HG03159 (cell line): Measurements from ENCODE around the gene CPOX.
"Not testable (repeated sequence)": the region's sequence is repeated elsewhere in the genome, so short reads cannot be mapped to it uniquely, and the experiment has no call there.

Experiments used
- ATAC-seq: cut with Tn5 transposase; IDR thresholded peaks from one replicate; pipeline ENCODE4 v1.9.1; 2021; ENCODE audit warnings: mild to moderate bottlenecking, moderate library complexity; ENCODE audit not compliant: unreplicated experiment

Gene CPOX

DNA sequence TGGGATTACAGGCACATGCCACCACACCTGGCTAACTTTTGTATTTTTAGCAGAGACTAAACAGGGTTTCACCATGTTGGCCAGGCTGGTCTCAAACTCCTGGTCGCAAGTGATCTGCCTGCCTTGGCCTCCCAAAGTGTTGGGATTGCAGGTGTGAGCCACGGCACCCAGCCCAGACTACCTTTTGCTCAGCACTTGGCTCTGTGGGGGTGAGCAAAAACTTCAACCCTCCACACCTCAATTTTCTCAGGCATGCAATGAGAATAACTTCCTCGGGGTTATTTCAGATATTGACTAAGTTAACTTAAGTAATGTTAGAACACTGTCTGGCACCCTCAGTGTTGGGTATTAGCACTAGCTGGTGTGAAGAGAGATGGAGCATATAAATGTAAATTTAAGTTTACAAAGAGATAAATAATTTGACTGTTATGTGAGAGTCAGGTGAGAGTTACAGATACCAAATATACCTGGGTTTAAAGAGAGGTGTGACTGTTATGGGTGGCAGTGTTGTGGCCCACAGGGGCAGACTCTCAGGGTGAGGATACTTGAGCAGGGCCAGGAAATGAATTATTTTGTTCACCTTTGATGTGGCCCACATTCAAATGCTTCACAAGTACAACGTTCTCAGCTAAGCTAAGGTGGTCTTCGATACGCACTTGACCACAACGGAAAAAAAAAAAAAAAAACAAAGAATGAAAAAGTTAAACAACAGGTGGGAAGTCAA lies 29.0 kb downstream of the CPOX start:
- ATAC-seq: peak; percentile 3

DNA sequence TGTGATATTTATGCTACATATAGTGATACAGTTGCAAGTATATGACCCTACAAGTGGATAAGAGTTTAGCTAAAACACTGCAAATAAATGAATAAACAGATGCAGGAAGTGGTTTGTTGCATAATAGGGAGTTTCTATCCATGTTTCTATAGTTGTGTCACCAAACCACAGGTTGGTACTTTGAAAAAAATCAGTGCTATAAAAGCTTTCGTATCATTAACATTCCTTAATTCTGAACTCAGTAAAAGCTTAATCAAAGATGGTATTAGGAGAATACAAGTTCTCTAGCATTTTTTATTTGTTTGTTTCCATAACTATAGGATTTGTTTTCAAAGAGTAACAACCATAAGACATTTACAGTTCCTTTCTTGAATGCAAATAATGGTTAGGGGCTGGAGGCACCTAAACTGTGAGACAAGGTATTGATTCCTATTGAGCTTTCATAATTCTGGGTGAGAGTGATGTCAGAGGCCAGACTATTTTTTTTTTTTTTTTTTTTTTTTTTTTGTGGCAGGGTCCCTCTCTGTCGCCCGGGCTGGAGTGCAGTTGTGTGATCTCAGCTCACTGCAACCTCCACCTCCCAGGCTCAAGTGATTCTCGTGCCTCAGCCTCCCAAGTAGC lies 29.6 kb downstream of the CPOX start:
- peak; percentile 62 for ATAC-seq

DNA sequence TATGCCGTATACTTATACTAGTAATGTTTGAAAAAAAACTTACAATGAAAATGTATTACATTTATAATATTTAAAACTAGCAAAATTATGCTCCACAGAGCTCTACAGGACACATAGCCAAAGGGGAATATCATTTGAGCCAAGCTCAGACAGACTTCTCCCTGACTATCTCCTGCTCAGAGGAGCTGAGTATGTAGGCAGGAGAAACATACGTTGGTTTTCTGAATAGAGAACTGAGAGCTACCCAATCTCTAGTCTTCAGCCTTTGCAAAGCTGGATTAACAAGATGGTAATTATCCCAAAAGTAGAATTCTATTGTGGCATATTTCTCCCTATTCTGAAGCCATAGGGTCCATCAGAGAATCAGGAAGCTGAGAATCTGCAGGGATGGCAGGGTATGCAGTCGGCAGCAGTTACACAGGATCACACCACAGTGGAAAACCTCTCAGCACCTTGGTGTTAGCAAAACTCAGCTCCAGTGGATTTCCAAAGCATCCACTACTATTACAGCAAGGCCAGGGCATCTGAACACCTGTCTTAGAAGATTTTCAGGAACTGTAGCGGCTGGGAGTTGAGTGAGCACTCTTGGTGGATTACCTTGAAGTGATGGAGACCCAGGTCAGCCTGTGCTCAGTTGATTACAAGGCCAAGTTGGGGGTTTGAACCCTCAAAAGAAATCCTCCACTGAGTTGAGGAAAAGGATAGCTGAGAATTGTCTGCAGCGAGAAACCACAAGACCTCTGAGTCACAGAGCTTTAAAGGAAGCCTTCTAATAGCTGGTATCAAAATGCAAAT lies 31.5 kb downstream of the CPOX start:
- peak; percentile 12 for ATAC-seq

DNA sequence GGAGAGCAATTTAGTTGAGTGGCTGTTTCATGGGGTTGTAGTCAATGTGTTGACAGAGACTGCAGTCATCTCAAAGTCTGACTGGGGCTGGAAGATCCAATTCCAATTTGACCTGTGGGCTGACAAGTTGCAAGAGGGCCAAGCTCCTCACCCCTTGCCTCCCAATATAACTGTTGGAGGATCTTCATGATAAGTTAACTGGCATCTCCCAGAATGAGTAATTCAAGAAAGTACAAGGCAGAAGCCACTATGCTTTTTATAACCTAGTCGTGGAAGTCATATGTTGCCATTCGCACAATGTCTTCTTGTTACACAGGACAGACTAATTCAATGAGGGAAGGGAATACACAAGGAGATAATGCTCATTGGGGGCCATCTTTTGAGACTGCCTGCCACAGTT lies 32.5 kb downstream of the CPOX start:
- ATAC-seq: no peak

DNA sequence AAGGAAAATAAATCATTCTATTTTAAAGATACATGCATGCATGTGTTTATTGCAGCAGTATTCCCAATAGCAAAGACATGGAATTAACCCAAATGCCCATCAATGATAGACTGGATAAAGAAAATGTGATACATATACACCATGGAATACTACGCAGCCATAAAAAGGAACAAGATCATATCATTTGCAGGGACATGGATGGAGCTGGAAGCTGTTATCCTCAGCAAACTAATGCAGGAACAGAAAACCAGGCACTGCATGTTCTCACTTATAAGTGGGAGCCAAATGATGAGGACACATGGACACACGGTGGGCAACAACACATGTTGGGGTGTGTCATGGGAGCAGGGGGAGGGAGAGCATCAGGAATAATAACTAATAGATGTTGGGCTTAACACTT lies 33.6 kb downstream of the CPOX start:
- not testable (repeated sequence) for ATAC-seq

DNA sequence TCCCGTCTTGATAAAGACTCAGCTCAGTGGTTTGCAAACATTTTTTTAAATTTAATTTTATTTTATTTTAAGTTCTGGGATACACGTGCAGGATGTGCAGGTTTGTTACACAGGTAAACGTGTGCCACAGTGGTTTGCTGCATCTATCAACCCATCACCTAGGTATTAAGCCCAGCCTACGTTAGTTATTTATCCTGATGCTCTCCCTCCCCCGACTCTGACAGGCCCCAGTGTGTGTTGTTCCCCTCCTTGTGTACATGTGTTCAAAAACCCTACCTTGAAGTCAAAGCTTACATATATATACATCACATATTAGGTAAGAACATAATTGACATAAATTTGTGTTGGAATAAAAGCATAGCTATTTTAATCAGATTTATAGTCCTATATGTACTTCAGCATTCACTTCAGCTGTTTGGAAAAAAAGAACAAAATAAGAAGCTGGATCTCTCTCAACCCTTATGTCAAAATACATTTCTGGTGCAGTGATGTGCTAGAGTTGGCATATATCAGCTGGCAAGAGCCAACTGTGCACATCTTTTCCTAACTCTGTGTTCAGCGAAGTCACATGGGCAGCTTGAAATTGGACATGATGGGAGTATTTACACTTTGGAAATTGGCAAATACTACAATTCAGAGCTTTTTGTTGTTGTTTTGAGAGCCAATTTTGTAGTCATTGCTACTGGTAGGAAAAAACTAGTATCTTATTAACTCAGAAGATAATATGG lies 35.1 kb downstream of the CPOX start:
- no peak for ATAC-seq

DNA sequence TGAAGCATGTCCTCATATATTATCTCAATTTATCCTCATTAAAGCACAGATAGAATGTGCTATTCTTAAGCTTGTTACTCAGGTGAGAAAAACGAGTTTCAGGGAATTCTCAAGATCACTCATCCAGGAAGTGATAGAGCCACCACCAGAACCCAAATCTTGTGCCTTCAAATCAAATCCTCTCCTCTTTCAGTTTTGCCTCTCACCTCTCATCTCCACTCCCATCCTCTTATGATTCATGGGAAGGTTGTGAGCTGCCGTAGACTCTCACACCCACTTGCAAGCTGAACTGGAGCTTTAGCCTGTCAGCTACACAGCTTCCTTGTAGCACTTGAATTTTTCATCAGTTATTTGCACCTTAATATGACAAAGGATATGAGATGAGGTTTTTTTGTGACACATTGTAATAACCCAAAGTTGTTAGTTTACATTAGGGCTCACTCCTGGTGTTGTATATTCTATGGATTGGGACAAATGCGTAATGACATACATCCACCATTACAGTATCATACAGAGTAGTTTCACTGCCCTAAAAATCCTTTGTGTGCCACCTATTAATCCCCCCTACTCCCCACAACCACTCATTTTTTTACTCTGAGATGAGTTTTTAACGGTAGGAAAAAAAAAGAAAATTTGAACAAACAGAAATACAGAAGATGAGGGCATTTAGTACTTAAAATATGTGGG lies 35.9 kb downstream of the CPOX start:
- no peak for ATAC-seq

DNA sequence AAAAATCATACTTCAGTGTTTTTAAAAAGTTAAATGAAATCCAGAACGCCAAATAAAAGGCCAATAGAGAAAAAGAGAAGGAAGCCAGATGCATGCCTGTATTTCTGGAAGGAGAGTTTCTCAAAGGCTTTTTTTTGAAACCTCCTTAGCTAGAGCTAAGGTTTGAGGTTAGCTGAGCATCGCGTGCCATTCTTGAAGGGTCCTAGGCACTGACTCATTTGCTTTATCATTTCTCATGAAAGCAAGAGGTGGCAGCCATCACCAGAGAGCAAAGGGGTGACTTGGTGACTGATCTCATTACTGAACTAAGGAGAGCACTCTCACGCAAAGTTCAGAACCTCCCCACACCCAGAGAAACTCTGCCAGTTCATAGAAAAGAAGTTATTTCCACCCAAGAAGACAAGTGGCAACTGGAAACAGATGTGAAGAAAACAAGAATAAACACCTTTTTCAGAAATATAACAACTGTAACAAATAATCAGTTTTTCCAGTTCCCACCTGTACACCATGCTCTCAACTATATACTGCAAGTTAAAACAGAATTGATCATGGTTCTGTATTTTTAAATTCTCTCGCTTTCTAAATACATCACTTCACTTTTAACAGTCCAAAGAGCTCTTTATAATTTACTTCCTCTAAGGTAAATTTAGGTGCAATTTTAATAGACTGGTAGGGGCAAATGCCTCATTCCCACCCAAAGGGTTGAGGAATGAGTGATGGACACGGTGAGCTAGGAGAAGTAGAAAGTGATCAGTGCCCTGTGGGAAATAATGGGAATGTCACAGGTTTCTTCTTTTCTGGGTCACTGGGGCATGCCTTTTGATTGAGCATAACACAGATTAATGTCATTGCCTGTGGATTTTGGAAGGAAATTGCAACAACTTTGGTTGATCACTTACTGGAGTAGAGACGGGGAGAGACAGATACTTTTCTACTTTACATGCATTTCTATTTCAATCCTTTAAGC lies 37.0 kb downstream of the CPOX start:
- ATAC-seq: peak; percentile 80

DNA sequence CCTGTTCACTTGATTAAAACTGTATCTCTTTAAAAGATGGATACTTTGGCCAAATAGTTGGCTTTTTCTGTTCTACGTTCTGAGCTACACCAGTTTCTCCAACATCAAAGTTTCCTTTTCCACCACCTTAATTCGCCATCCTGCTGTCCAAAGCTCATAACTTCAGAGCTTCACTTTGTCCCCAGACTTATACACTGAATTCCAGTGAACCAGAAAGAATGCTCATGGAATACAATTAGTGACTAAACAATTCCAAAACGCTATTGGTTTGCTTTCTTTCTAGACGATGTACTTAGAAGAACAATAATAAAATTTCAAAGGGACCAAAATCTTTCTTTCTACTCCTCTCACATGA lies 38.4 kb downstream of the CPOX start:
- no peak for ATAC-seq

DNA sequence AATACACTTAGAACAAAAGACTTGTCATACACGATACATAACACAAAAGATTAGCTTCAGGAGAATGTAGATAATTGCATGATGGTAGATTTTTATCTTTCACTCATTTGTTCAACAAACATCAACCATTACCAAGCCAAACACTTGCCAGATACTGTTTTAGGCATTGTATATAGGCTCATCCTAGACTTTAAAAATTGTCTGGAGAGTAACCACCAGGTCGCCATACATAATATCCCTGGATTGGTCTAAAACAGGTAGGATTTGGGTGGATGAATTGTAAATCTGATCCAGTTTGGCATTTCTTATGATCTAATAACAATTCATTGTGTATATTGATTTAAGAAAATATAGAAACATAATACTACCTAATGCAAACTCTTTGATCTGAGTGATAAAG lies 38.8 kb downstream of the CPOX start:
- ATAC-seq: no peak

DNA sequence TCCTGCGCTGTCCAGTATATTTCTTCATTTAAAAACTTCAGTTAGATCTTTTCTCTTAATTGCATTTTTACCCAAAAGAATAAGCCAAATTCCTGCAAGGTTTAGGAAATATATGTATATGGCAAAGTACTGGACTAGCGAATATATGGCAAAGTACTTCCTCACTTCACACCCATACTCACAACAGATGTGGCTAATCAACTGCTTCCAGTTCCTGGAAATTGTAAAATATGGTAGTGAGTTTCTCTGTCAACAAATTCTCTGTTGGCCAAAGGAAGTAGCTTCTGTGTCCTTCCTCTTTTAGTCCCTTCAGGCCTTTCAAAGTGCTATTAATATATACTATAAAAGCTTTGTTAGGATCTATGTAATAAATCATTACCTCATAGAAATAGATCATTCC lies 39.7 kb downstream of the CPOX start:
- no peak for ATAC-seq

DNA sequence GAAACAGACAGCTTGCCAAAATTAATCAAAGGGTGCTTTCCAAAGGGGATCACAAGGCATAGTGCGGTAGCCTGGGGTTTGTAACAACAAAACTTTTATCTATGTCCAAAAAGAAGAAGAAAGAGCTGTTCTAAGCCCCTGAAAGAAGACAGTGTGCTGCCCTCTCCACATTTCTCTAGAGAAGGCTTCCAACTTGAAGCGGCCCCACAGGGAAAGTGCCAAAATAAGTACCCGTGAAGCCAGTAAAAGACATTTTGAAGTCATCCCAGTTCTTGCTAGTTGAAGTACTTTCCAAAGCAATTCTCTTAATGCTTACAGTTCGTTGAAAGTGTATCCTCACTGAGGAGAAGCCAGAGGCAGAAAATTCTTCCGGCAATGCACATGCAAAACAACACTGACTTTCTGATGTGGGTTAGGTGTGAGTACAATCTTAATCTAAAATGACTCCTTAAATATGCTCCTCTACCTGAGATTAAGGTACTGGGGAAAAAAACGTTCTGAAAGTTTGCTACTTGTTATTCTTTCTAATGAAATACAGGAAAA lies 40.3 kb downstream of the CPOX start:
- no peak for ATAC-seq

DNA sequence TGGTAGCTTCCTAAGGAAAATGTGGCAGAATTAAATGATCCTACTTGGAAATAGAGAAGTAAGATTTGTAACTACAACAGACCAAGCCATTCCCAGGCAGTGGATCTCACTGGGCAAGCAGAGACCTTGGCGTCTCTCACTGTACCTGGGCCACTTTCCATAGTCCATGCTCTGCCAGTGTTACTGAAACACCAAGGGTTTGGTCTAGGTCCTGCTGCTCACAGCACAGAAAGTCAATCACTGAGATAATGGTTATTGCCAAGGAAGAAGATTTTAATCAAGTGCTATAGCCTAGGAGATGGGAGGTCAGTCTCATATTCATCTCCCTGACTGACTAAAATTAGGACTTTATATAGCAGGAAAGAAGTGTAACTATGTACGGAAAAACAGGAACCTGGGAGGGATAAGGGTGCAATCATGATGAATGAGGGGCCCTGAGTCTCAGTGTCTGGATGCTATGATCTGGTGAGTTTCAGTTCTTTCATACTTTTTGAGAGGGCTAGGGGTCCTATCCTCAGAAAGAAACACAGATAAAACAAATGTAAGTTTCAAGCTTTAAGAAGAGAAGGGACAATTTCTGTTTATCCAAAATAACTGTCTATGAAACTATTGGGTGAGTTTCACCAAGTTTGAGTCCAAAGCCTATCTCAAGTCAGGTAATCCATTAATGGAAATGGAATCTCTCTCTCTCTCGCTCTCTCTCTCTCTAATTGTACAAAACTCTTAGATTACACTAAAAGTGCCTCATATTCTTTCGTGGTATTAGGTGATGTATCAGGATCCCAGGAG lies 41.0 kb downstream of the CPOX start:
- no peak for ATAC-seq

DNA sequence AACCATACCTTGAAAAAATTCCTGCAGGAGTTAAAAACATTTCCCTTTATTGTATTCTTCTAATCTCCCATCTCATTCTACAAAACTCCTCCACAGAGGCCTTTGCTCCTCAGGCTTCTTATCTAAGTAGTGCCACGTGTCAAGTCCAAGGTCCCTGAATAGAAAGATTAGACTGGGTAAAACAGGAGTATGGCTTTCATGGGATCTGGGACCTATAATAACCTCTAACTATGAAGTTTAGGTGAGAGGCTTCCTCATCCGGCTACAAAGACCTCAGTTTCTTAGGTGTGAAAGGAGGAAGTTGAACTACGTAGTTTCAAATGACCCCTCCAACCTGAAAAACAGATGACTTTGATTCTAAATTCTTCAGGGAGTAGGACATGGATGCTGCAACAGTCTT lies 41.7 kb downstream of the CPOX start:
- no peak for ATAC-seq

DNA sequence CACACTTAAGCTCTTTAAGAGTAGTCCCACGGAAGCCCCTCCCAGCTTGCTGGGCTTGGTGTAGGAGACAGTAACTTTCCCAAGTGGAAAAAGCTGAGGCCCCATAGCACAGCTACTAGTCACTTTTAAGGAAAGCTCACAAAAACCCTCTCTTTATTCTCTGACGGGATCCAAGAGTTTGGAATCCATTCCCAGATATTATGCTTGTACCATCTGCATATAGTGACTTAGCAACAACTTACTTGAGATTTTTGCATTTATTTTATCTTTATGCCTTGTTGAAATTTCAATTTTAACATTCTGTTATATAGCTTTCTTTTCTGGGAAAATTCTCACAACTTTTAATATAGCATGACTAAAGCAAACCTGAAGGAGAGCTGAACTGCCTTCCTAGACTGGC lies 42.2 kb downstream of the CPOX start:
- ATAC-seq: no peak

DNA sequence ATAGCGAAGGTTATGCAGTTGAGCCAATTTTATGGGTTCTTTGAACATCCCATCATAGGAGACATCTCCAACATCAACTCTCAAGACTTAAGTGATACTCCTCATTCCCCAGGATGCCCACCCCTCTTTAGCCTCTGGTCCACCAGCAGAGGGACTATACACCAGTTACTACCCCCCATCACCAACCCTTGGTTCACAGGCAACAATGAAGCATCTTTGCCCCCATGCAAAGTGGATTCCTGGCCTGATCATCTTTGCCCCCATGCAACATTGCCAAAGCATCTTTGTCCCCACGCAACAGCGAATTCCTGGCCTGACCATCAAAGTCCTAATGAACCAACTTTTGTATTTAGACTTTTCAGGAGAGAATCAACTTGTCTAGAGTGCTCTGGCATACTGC lies 42.6 kb downstream of the CPOX start:
- ATAC-seq: no peak

DNA sequence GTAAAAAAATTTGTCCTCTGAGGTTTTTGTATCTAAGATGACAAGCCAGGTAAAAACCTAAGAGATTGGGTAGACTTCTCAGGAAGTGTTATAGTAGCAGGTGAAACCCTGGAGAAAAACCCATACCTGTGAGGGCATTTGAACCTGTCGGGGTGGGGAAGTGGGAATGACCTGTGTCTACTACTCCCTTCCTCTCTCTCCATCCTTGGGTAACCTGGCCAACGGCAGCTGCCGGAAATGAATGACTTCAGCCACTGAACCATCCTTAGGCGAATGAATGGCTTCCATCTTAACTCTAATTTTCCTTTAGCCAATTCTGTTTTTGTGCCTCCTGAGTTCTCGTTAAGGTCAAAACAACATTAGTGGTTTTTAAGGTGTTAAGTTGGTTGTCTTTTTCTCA lies 44.9 kb downstream of the CPOX start:
- ATAC-seq: no peak

DNA sequence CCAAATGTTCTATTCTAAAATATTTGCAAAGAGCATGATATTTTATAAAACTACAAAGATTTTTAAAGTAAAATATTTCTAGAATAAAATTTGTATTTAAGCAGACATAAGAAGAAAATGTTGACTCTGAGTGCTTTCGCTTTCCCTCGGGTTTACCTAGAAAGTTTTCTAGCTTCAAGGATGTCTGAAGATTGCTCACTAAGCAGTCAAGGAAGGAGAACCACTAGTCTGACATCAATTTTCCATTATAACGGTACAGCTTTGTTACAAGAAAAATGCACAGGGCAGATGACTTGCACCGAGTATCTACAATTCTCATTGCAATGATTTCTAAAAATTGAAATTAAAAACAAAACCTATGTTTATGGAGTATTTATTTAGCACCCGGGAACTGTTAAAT lies 47.5 kb downstream of the CPOX start:
- ATAC-seq: peak; percentile 54

DNA sequence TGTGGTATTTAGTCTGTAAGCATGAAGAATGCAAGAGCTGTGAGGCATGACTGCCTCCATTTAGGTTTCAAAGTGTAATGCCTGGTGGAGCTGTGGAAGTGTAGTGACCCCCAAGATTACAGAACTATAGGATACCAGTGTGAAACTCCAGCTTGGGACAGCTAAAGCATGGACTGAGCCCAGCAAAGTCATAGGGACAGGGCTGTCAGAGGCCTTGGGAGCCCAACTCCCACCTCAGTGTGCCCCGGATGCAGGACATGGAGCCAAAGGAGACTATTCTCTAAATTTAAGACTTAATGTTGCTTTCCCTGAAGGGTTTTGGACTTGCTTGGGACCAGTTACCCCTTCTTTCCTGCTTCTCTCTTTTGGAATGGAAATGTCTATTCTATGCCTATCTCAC lies 50.8 kb downstream of the CPOX start:
- no peak for ATAC-seq
